ENCODE results near the gene GCN1.

Gene GCN1

GRCh38 chr12:120086801-120087621 is 107.5 kb downstream of the GCN1 start (continued):
- TF ChIP-seq ZFP69B (tag by site-specific recombination; IDR thresholded peaks at IDR 0.05) (peak; percentile 99), ZBTB11 (tag by site-specific recombination; conservative IDR thresholded peaks at IDR 0.05; ENCODE audit: low read depth) (0 out of 2 replicates have a peak, but pooled peaks have one; percentile 21), ZNF248 (tag by site-specific recombination; IDR thresholded peaks at IDR 0.05) (no peak), ZNF585B (tag by site-specific recombination; IDR thresholded peaks at IDR 0.05) (no peak), ZSCAN23 (tag by site-specific recombination; IDR thresholded peaks at IDR 0.05) (peak; percentile 84; the same call in 1 of the 2 replicates), ZNF580 (tag by site-specific recombination; IDR thresholded peaks at IDR 0.05) (0 out of 2 replicates have a peak, but pooled peaks have one; percentile 14), ZNF221 (tag by site-specific recombination; IDR thresholded peaks at IDR 0.05; ENCODE audit: borderline replicate concordance) (no peak), PRDM10 (tag by site-specific recombination; IDR thresholded peaks at IDR 0.05) (peak; percentile 60), ZNF24 (tag by site-specific recombination; IDR thresholded peaks at IDR 0.05) (peak; percentile 92; the same call in 1 of the 2 replicates), ZNF2 (tag by site-specific recombination; IDR thresholded peaks at IDR 0.05) (peak; percentile 93), ZNF114 (tag by site-specific recombination; IDR thresholded peaks at IDR 0.05) (no peak), ZNF239 (tag by site-specific recombination; IDR thresholded peaks at IDR 0.05) (no peak), ZNF560 (tag by site-specific recombination; IDR thresholded peaks at IDR 0.05; ENCODE audit: borderline replicate concordance) (no peak), ZNF692 (tag by site-specific recombination; IDR thresholded peaks at IDR 0.05) (peak; percentile 99), ZNF148 (tag by site-specific recombination; IDR thresholded peaks at IDR 0.05; ENCODE audit: borderline replicate concordance) (no peak), YY2 (tag by site-specific recombination; IDR thresholded peaks at IDR 0.05) (0 out of 2 replicates have a peak, but pooled peaks have one; percentile 52), ZNF621 (tag by site-specific recombination; IDR thresholded peaks at IDR 0.05) (no peak), ZNF394 (tag by site-specific recombination; IDR thresholded peaks at IDR 0.05; ENCODE audit: borderline replicate concordance) (peak; percentile 77; the same call in 1 of the 2 replicates), ZNF830 (tag by site-specific recombination; IDR thresholded peaks at IDR 0.05; ENCODE audit: low read depth) (no peak), ZNF639 (tag by site-specific recombination; IDR thresholded peaks at IDR 0.05) (peak; percentile 86; the same call in 1 of the 2 replicates)
